ENCODE results near the gene SCRN3.
A peak's percentile ranks its signal among the peaks of the same experiment; 100 is the strongest.
"Not testable (repeated sequence)": the region's sequence is repeated elsewhere in the genome, so short reads cannot be mapped to it uniquely, and the experiment has no call there.

SCRN3 gene, protein sequence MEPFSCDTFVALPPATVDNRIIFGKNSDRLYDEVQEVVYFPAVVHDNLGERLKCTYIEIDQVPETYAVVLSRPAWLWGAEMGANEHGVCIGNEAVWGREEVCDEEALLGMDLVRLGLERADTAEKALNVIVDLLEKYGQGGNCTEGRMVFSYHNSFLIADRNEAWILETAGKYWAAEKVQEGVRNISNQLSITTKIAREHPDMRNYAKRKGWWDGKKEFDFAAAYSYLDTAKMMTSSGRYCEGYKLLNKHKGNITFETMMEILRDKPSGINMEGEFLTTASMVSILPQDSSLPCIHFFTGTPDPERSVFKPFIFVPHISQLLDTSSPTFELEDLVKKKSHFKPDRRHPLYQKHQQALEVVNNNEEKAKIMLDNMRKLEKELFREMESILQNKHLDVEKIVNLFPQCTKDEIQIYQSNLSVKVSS

GRCh38 chr2:174395284-174395968 lies at the start of gene SCRN3:
TSS of gene SCRN3 (plus strand) at chr2:174395730. CDS start at chr2:174398284, 2,554 bp downstream.
- DNase-seq (ENCODE audit: low read depth): peak; percentile 54

- DNase-seq (ENCODE audit: low read depth): no peak
Observed at GRCh38 chr2:174350018-174350417, 45.5 kb upstream of the SCRN3 start.

- DNase-seq (ENCODE audit: low read depth): no peak
Observed at GRCh38 chr2:174350593-174351181, 44.8 kb upstream of the SCRN3 start.

DNA sequence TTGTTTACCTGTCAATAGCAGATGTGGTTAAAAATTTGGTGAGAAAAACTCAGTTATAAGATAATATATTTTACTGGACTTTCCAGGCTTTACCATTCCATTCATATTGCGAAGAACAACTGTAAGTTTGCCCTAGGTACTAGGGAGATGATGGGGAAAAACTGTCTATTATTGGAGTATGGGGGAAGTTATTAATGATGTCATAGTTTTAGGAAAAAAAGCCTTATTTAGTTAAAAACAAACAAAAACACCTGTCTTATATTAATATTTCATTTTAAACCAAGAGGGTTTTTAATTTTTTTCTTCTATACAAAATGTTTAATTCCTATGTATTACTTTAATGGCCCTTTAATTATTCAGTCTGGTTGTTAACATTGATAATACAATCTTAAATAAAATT lies 42.5 kb upstream of the SCRN3 start:
- no peak for DNase-seq (ENCODE audit: low read depth)

- no peak for DNase-seq (ENCODE audit: low read depth)
Observed at GRCh38 chr2:174356347-174356746, 39.2 kb upstream of the SCRN3 start.

- not testable (repeated sequence) for DNase-seq (ENCODE audit: low read depth)
Observed at GRCh38 chr2:174359663-174360062, 35.9 kb upstream of the SCRN3 start.

DNA sequence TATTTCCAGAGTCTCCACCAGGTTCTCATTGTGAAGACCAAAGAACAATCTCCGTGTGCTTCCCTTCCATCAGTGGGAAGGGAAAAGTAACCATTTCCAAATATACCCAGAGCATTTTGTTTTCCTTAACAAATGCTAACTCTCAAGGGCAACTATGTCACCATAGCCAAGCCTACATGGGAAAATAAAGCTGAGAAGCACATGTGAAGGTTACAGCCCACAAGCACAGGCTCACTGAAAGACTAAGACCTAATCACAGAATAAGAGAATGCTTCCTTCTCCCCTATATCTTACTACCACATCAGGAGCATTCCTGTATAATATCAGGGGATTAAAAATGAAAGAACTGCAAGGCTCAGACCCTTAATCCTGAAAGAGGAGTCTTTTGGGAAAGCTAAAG lies 32.6 kb upstream of the SCRN3 start:
- DNase-seq (ENCODE audit: low read depth): no peak

DNA sequence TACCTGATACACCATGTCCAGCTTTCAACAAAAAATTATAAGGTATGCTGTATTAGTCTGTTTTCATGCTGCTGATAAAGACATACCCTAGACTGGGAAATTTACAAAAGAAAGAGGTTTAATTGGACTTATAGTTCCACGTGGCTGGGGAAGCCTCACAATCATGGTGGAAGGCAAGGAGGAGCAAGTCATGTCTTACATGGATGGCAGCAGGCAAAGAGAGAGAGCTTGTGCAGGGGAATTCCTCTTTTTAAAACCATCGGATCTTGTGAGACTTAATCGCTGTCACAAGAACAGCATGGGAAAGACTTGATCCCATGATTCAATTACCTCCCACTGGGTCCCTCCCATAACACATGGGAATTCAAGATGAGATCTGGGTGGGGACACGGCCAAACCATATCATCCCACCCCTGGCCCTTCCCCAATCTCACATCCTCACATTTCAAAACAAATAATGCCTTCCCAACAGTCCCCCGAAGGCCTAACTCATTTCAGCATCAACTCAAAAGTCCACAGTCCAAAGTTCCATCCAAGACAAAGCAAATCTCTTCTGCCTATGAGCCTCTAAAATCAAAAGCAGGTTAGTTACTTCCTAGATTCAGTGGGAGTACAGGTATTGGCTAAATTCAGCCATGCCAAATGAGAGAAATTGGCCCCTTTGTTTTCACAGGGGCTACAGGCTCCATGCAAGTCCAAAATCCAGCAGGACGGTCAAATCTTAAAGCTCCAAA lies 31.9 kb upstream of the SCRN3 start:
- not testable (repeated sequence) for DNase-seq (ENCODE audit: low read depth)

DNA sequence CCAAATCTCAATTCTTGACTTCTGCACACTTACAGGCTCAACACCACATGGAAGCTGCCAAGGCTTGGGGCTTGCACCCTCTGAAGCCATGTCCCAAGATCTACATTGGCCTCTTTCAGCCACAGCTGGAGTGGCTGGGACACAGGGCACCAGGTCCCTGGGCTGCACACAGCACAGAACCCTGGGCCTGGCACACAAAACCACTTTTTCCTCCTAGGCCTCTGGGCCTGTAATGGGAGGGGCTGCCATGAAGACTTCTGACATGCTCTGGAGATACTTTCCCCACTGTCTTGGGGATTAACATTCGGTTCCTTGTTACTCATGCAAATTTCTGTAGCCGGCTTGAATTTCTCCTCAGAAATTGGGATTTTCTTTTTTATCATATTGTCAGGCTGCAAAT lies 30.9 kb upstream of the SCRN3 start:
- no peak for DNase-seq (ENCODE audit: low read depth)

- DNase-seq (ENCODE audit: low read depth): no peak
Observed at GRCh38 chr2:174365571-174365970, 30.0 kb upstream of the SCRN3 start.

- DNase-seq (ENCODE audit: low read depth): no peak
Observed at GRCh38 chr2:174368691-174369090, 26.8 kb upstream of the SCRN3 start.

- DNase-seq (ENCODE audit: low read depth): no peak
Observed at GRCh38 chr2:174376967-174377366, 18.6 kb upstream of the SCRN3 start.

GRCh38 chr2:174383796-174384195 lies 11.7 kb upstream of the SCRN3 start:
- no peak for DNase-seq (ENCODE audit: low read depth)

DNA sequence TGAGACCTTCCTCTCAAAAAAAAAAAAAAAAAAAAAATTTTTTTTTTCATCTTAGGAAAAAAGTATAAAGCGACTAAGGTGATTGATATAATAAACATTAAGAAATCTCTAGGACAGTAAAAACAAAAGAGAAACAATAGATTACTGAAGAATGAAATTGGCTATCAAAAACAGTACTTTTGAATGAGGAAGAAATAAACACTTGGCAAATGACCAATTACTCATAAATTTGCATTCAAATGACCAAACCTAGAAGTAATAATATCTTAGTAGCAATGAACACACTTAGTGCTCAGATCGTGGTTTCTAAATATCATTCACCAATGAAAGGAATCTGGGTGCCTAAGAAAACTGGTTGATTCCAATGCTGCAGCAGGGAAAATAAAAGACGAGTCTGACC lies 10.3 kb upstream of the SCRN3 start:
- DNase-seq (ENCODE audit: low read depth): no peak

DNA sequence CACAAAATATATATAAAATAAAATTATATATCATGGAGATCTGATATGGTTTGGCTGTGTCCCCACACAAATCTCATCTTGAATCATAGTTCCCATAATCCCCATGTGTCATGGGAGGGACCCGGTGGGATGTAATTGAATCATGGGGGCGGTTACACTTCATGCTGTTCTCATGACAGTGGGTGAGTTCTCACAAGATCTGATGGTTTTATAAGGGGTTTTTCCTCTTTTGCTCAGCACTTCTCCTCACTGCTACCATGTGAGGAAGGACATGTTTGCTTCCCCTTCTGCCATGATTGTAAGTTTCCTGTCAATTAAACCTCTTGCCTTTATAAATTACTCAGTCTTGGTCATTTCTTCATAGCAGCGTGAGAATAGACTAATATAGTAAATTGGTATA lies 6.8 kb upstream of the SCRN3 start:
- not testable (repeated sequence) for DNase-seq (ENCODE audit: low read depth)

DNA sequence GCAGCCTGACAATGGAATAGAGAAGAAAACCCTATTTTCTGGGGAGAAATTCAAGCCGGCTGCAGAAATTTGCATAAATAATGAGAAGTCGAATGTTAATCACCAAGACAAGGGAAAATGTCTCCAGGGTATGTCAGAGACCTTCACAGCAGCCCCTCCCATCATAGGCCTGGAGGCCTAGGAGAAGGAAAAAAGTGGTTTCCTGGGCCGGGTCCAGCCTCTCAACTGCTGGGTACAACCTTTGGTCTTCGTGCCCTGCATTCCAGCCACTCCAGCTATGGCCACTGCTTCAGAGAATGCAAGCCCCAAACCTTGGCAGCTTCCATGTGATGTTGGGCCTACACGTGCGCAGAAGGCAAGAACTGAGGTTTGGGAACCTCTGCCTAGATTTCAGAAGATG lies 6.0 kb upstream of the SCRN3 start:
- no peak for DNase-seq (ENCODE audit: low read depth)

GRCh38 chr2:174390303-174390702 lies 5.2 kb upstream of the SCRN3 start:
- not testable (repeated sequence) for DNase-seq (ENCODE audit: low read depth)

- DNase-seq (ENCODE audit: low read depth): no peak
Observed at GRCh38 chr2:174392706-174393105, 2.8 kb upstream of the SCRN3 start.

DNA sequence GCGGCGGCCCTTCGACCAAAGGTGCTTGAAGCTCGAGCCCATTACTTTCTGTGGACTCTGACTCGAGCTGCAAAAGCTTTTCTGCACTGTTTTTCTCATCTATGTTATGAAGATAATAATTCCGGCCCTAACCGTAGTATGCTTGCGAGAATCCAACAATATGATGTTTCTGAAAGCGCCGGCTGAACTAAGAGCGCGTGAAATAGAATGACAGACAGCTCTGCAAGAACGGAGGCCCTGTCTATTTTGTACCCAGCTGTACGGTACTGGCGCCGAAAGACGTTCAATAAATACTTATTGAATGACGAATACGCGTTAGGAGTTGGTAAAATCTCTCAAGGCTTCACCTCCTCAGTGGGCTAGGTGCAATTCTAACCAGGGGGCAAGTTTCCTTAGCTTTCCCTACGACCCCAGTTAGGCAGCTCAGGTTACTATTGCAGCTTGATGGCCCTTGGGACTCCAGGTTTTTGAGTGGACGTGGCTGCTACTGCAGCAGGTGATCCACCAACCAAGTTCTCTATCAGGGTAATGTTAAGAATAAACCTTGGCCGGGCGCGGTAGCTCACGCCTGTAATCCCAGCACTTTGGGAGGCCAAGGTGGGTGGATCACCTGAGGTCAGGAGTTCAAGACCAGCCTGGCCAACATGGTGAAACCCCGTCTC lies 570 bp downstream of the SCRN3 start:
- DNase-seq (ENCODE audit: low read depth): no peak

DNA sequence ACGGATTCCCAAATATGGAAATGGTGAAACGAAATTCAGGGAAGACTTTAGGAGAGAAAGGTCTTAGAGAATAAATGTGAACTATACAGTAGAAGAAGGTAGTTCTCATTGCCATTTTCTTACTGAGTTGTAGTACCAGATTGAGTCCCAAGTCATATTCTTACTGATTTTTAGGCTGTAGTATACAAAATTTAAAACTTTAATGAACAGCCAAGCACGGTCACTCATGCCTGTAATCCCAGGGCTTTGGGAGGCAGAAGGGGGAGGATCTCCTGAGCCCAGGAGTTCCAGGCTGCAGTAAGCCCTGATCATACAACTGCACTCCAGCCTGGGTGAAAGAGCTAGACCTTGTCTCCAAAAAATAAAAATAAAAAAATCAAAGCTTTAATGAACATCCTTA lies 2.2 kb downstream of the SCRN3 start:
- no peak for DNase-seq (ENCODE audit: low read depth)

DNA sequence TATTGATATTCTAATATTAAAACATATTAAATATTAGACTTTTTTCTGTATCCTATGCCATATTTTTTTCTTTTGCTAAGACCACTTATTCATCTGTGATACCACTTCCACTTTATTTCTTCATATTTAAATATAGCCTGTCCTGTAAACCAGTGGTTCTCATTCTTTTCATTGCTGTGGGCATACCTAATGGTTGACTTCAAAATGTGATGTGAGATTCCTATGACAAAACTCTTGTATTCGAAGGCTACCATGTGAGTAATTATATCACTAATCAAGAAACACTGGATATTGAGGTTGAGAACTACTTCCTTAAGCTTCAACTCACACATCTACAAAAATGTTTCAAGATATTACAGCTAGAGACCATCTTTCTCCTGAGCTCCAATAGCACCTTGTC lies 3.6 kb downstream of the SCRN3 start:
- DNase-seq (ENCODE audit: low read depth): no peak

DNA sequence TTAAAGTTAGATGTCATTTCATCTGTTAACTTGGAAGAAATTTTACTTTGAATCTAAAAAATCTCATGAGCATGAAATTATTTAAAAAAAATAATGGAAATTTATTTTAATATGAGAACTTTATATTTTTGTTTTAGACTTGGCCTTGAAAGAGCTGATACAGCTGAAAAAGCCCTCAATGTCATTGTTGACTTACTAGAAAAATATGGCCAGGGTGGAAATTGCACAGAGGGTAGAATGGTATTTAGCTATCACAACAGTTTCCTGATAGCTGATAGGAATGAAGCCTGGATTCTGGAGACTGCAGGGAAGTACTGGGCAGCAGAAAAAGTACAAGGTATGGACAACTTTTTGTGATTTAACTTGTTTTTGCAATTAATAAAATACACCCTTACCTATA lies 5.3 kb downstream of the SCRN3 start:
- DNase-seq (ENCODE audit: low read depth): no peak
